GM21723 (cell line): Measurements from ENCODE around the gene MID1.
A peak's percentile ranks its signal among the peaks of the same experiment; 100 is the strongest.
"Not testable (repeated sequence)": the region's sequence is repeated elsewhere in the genome, so short reads cannot be mapped to it uniquely, and the experiment has no call there.

ENCODE experiments used
- ATAC-seq: cut with Tn5 transposase; IDR thresholded peaks from one replicate; pipeline ENCODE4 v1.9.1; 2021; ENCODE audit warnings: mild to moderate bottlenecking, moderate library complexity; ENCODE audit not compliant: unreplicated experiment

MID1 gene

DNA sequence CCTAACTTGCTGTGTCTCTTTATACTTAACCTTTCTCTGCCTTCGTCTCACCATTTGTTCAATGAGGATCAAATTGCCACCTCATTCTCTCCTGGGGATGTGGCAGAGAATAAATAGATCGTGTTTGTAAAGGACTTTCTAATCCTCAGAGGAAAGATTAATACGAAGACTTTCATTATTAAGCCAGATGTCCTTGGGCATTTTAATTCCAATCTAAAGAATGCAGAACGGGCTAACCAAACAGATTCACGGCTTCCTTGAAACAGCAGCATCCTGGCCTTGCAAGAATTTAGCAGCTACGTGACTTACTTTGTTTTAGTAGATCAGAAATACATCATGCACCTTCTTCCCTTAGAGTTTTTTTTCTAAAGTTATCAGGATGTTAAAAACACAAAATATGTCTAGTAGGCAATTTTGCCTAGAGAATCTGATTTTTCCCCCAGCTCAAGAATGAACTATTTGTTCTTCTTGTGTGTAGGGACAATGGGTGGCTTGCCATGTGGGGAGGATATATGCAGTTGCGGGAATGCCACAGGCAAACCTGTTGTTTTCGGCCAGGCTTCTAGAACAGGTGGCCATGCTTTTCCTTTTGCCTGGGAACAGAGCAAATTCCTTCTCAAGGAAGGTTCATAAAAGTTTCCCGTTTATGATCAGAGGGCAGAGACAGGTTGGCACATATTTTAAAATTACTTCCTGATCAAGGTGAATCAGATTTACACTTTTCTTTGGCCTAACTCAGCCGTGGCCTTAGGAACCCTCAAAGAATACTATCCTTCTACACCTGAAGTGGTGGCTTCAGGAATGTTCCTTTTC, 3.0 kb downstream of the MID1 start:
- ATAC-seq, result no peak

GRCh38 chrX:10615931-10616774, 4.2 kb downstream of the MID1 start:
- peak; percentile 70 for ATAC-seq

DNA sequence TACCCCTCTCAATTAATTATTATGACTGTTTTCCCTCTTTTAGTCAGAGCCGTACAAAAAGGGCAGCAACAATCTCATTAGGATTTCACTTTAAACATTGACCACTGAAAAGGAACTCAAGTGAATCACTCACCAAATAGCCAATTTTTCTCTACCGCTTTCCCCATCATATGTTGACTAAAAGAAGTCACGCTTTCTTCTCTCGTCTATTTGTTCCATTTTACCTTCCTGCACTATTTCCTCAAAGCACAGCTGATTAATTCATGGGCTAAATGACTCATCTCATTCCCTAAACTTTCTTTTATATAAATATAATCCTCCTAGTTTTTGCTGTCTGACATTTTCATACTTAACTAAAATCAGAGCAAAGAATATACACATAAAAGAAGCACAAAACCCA, 8.2 kb downstream of the MID1 start:
- no peak for ATAC-seq

DNA sequence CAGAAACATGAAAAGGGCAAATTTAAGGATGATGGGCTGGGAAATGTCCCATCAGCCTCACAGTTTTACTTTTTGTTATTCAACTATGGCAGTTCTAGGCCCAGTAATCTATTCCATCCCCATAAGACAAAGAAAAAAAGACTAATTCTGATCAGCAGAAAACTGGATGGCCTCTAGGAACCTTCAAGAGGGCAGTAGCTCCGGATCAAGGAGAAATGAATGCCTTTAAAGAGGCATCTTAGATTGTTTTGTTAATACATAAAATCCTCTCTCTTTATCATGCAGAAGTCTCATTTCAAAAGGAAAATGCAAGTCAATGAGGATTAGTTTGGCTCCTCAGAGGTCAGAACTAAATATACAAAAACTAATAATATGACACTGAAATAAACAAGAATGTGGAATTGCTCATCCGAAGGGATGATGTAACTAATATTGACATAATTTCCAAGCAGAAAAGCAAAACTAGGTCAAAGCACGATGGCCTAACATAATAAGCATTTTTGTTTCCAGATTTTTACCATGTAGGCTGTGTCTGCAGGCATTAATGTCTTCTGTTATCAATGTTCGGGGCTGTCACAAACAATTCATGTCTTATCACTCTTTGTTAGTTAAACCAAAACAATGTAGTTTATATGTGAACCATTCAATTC, 8.8 kb downstream of the MID1 start:
- ATAC-seq, result no peak

GRCh38 chrX:10608099-10608498, 12.3 kb downstream of the MID1 start:
- no peak for ATAC-seq

GRCh38 chrX:10607233-10607632, 13.2 kb downstream of the MID1 start:
- ATAC-seq, result no peak

GRCh38 chrX:10603612-10604011, 16.8 kb downstream of the MID1 start:
- ATAC-seq, result no peak

DNA sequence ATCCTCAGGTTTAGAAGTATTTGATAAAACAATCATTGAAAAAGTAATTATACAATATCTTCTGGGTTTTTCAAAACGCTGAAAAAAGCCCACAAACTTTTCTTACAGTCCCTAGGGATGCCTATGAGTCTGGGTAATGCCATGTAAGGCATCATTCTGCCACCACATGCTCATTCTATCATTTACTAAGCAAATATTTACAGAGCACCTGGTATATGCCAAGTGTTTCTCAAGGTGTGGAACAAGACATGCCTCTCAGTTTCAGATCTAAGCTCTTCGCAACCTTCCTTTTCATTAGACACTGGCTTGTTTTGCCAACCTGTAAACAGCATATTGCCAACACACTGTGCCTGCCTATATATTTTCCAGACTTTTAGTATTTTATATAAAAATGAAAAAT, 17.7 kb downstream of the MID1 start:
- ATAC-seq, result no peak

GRCh38 chrX:10600479-10600878, 19.9 kb downstream of the MID1 start:
- ATAC-seq, result no peak

DNA sequence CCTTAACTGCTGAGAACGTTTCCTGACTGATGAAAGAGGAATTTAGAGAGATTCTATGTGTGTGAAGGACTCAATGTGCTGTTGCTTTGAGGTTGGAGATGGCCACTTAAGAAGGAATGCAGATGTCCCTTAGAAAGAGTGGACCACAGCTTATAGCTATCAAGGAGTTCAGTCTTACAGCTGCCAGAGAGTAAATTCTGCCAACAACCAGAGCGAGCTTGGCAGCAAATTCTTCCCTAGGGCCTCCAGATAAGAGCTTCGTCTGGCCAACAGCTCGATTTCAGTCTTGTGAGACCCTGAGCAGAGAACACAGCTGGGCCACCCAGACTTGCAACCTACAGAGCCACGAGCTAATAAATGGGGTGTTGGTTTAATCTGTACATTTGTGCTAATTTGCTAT, 21.8 kb downstream of the MID1 start:
- no peak for ATAC-seq

DNA sequence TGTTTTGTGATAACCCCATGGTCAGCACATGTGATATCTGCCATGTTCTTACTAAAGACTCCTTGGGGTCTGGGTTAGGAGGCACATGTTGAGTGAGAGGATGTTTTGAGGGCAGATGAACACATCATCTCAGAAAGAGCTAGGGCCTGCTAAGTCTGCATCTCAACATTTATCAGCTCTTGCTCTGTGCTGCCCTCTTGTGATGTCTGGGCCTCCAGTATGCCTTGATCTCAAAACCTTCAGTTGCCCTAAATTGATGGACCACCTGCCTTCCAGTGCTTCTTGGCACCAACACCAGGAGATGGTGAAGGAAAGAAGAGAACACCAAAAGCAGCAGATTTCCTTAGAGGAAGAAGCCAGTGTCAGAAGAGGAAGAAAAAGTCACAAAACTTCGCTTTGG, 22.5 kb downstream of the MID1 start:
- no peak for ATAC-seq

GRCh38 chrX:10591363-10592335, 28.7 kb downstream of the MID1 start:
- ATAC-seq, result no peak

GRCh38 chrX:10589787-10590186, 30.6 kb downstream of the MID1 start:
- not testable (repeated sequence) for ATAC-seq

- no peak for ATAC-seq
These were observed 31.3 kb downstream of the MID1 start for GRCh38 chrX:10589098-10589497.

DNA sequence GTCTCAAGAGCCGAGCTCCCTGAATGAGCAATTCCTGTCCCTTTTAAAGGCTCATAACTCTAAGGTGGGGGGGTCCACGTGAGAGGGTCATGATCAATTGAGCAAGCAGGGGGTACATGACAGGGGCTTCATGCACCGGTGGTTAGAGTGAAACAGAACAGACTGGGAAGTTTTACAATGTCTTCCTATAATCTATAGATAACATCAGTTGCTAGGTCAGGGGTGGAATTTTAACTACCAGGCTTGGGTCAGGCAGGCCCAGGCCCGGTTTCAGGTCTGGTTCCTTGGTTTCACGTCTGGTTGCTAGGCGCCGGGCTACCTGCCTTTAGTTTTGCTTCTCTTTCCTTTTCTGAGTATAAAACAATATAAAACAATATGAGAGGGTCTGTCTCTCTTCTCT, 35.5 kb downstream of the MID1 start:
- not testable (repeated sequence) for ATAC-seq

- ATAC-seq, result no peak
These were observed 37.4 kb downstream of the MID1 start for GRCh38 chrX:10582945-10583344.

GRCh38 chrX:10582215-10582733, 38.1 kb downstream of the MID1 start:
- ATAC-seq, result no peak

DNA sequence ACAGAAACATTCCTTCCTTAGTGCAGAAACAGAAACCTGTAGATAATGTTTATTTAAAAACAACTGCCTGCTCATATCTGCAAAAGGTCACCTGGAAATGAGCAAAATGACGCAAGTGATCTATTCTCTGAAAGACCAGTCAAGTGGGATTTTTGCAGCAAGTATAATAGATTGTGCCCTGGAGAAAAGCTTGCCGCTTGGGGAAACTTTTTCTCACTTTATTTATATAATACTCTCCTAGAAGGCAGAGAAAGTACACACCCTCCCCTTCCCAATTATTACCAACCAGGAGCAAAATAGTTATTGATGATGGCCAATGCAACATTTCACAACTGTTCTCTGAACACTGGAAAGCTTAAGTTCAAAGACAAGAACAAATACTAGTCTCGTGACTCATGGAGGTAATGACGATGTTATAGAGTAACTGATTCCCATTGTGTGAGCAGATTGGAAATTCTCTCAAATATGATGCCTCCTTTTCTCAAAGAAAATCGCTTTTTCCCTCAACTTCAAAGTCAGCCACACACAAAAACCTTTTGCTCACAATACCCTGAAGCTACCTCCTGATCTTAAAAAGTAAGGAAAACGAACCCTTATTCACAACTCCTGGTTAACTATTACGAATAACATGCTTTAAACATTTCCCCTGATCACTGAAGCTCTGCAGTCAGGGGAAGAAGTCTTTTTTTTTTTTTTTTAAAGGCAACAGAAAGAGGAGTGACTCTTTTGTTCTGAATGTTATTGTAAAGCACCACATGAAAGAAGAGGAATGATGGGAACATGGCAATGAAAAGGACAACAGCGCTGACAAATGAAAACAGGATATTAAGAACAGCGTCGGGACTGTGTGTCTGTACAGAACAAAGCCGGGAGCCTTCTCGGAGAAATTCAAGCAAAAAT, 41.0 kb downstream of the MID1 start:
- ATAC-seq, result no peak

GRCh38 chrX:10578527-10578926, 41.9 kb downstream of the MID1 start:
- no peak for ATAC-seq
